H1 (cell line): ENCODE results near the gene CAMTA1. TPM values are rescaled to one million over a fixed set of nuclear protein-coding genes. Genes with fewer than 3 reads are reported as not detected.

Source experiments
- BCL11A ChIP-seq, 2 experiments: IDR thresholded peaks; one replicate each; pipeline ENCODE4 v1.6.1; 2011; ENCODE audit warnings: low read depth in 2 of 2, low read length in 2 of 2, mild to moderate bottlenecking in 2 of 2
- CTBP2 ChIP-seq: IDR thresholded peaks from 2 replicates; pipeline ENCODE4 v1.7.0; 2011; ENCODE audit warnings: borderline replicate concordance, mild to moderate bottlenecking, moderate library complexity, mixed read lengths, low read length; ENCODE audit not compliant: insufficient read depth, insufficient read length
- HDAC2 ChIP-seq, 2 experiments: fragments of 300-600 bp in 1 of 2; sonication (generic) in 1 of 2; IDR thresholded peaks; 2 replicates each; pipeline ENCODE4 v1.6.1; 2011 to 2012; ENCODE audit warnings: low read depth in 2 of 2, low read length in 2 of 2, mild to moderate bottlenecking in 2 of 2, moderate library complexity in 2 of 2, borderline replicate concordance in 1 of 2, inconsistent platforms in 1 of 2
- JUN ChIP-seq: IDR thresholded peaks from 2 replicates; pipeline ENCODE4 v1.6.1; 2011; ENCODE audit warnings: low read depth, mild to moderate bottlenecking, improper control_type of control experiment, low read length
- KDM1A ChIP-seq: fragments of 200-600, 300-600 bp; sonication (generic); IDR thresholded peaks from 2 replicates; pipeline ENCODE4 v1.7.1; 2016; ENCODE audit warnings: mild to moderate bottlenecking, low read length, borderline replicate concordance
- TBP ChIP-seq: IDR thresholded peaks from 2 replicates; pipeline ENCODE4 v1.6.1; 2011; ENCODE audit warnings: low read depth, low read length, improper control_type of control experiment
- ZNF274 ChIP-seq: IDR thresholded peaks from 2 replicates; pipeline ENCODE4 v1.7.0; 2012; ENCODE audit warnings: low read length, borderline replicate concordance; ENCODE audit errors: extremely low read depth
- polyA plus RNA-seq, 7 experiments: library from polyadenylated mRNA; depleted of rRNA in 3 of 7; stranded (reverse) in 5 of 7; unstranded in 2 of 7; fragments of >200 nt in 5 of 7; fragments of 200-250 nt in 2 of 7; gene quantifications; 1 replicate in 5 of 7; 2 replicates in 1 of 7; 4 replicates in 1 of 7; pipeline versions ENCODE4 v1.2.1 to v1.2.3, GENCODE V29; 2011 to 2013; ENCODE audit warnings: missing spikeins in 2 of 7, mixed read lengths in 2 of 7
- total RNA-seq: library from RNA; stranded (reverse); fragmentation: NEBNext Ultra II Directional; extraction: Animal tissue kit (Norgen Biotek cat#: 25700); gene quantifications from 2 replicates; pipeline ENCODE4 v1.2.1, GENCODE V29; 2021
- TF ChIP-seq, protein P1 (sequence below): IDR thresholded peaks from 2 replicates; pipeline ENCODE4 v1.6.1; 2012; ENCODE audit warnings: low read length, inconsistent platforms

The CAMTA1 gene
- total and polyA plus RNA-seq, 2 of the 8 experiments (the other 6 are each of a cell fraction or from before 2014, with no cell fraction given), result 65.0 to 119 TPM

DNA sequence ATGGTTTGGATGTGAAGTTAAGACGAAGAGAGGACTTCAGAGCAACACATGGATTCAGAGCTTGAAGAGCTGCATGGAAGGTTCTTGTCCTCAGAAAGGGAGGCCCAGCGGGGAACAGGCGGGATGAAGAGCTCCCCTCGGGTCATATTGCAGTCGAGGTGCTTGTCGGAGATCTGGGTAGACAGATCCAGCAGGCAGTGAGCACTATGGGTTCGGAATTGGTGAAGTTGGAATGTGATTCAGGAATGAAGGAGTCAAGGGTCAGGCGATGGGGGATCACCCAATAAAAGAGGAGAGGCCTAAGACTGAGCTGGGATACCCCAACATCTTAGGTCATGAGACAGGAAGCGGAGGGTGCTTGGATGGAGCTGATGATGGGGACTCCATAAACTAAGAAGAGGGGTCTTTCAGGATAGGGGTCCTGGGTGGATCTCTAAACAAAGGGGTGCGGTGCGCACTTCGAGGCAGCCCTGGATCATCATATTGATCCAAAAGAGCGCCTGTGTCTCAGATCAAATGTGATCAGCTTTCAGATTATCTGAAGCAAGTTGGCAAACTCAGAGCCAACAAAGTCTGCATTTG lies 809.6 kb downstream of the CAMTA1 start (continued):
- TF ChIP-seq HDAC2 (IDR thresholded peaks at IDR 0.05; ENCODE audit: borderline replicate concordance in 1 of 2, low read depth in 2 of 2, low read length in 2 of 2) (no peak), CTBP2 (no peak), KDM1A (no peak), JUN (no peak), ZNF274 (no peak), BCL11A (IDR thresholded peaks at IDR 0.05; ENCODE audit: low read depth in 2 of 2, low read length in 2 of 2) (no peak), TBP (no peak)
- TF ChIP-seq, protein P1, sequence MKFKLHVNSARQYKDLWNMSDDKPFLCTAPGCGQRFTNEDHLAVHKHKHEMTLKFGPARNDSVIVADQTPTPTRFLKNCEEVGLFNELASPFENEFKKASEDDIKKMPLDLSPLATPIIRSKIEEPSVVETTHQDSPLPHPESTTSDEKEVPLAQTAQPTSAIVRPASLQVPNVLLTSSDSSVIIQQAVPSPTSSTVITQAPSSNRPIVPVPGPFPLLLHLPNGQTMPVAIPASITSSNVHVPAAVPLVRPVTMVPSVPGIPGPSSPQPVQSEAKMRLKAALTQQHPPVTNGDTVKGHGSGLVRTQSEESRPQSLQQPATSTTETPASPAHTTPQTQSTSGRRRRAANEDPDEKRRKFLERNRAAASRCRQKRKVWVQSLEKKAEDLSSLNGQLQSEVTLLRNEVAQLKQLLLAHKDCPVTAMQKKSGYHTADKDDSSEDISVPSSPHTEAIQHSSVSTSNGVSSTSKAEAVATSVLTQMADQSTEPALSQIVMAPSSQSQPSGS, result no peak
- TF ChIP-seq, all 59 proteins: peak for 0
